ENCODE results near the gene ROR2.

ROR2 gene

GRCh38 chr9:91741522-91741921, 208.5 kb downstream of the ROR2 start:
- H3K23ac ChIP-seq (ENCODE audit: low read length) = no peak overlapping the region
- no peak overlapping the region for H2BK120ac ChIP-seq (ENCODE audit: low read depth, low read length)
- no peak overlapping the region for H3K27ac ChIP-seq (ENCODE audit: low read depth, low read length)
- H3K27me3 ChIP-seq (ENCODE audit: insufficient read depth, low read length, poor library complexity) = no peaks in the 10 kb centered on the region
- H3K9ac ChIP-seq (ENCODE audit: low read length) = no peak overlapping the region
- peaks cover 7% of the 10 kb centered on the region for H3K36me3 ChIP-seq (ENCODE audit: control insufficient read depth, insufficient read depth, low read length)
- H4K8ac ChIP-seq (ENCODE audit: low read depth, low read length) = no peak overlapping the region
- no peak overlapping the region for H3K4me3 ChIP-seq (ENCODE audit: low read length)
- no peak overlapping the region for H2BK15ac ChIP-seq (replicated peaks; ENCODE audit: low read depth)
- no peak overlapping the region for H3K18ac ChIP-seq (ENCODE audit: low read length)
- no peaks in the 10 kb centered on the region for H3K4me1 ChIP-seq (ENCODE audit: control insufficient read depth, low read depth, low read length)
- H2BK5ac ChIP-seq (ENCODE audit: low read length) = no peak overlapping the region
- no peak overlapping the region for H3K56ac ChIP-seq (ENCODE audit: low read length)
- H3K4me2 ChIP-seq (ENCODE audit: low read length) = no peak overlapping the region
- no peak overlapping the region for H2AK5ac ChIP-seq (ENCODE audit: low read length)
- no peaks in the 10 kb centered on the region for H3K79me1 ChIP-seq (ENCODE audit: low read length)
- DNase-seq = no peak
- H3K4ac ChIP-seq (ENCODE audit: low read depth, low read length) = no peak overlapping the region
- no peak overlapping the region for H4K5ac ChIP-seq (ENCODE audit: low read length)
- H3K79me2 ChIP-seq (ENCODE audit: control insufficient read depth, insufficient read depth, low read length) = no peaks in the 10 kb centered on the region

- no peaks in the 10 kb centered on the region for H3K4me1 ChIP-seq (ENCODE audit: control insufficient read depth, low read depth, low read length)
- no peak overlapping the region for H2AK5ac ChIP-seq (ENCODE audit: low read length)
- H3K27me3 ChIP-seq (ENCODE audit: insufficient read depth, low read length, poor library complexity) = no peaks in the 10 kb centered on the region
- H3K4me3 ChIP-seq (ENCODE audit: low read length) = no peak overlapping the region
- H2BK120ac ChIP-seq (ENCODE audit: low read depth, low read length) = no peak overlapping the region
- H3K23ac ChIP-seq (ENCODE audit: low read length) = no peak overlapping the region
- H3K36me3 ChIP-seq (ENCODE audit: control insufficient read depth, insufficient read depth, low read length) = peaks cover 10% of the 10 kb centered on the region
- H2BK15ac ChIP-seq (replicated peaks; ENCODE audit: low read depth) = no peak overlapping the region
- H3K79me1 ChIP-seq (ENCODE audit: low read length) = no peaks in the 10 kb centered on the region
- H4K8ac ChIP-seq (ENCODE audit: low read depth, low read length) = no peak overlapping the region
- no peak overlapping the region for H3K4me2 ChIP-seq (ENCODE audit: low read length)
- peak; percentile 32 for DNase-seq
- H3K56ac ChIP-seq (ENCODE audit: low read length) = no peak overlapping the region
- no peak overlapping the region for H3K4ac ChIP-seq (ENCODE audit: low read depth, low read length)
- WGBS (ENCODE audit: extremely low coverage, insufficient coverage, low lambda C conversion rate) = no CpG with 5 or more reads among the region's 10 CpGs
- no peak overlapping the region for H3K9ac ChIP-seq (ENCODE audit: low read length)
- no peaks in the 10 kb centered on the region for H3K79me2 ChIP-seq (ENCODE audit: control insufficient read depth, insufficient read depth, low read length)
- no peak overlapping the region for H4K5ac ChIP-seq (ENCODE audit: low read length)
- no peak overlapping the region for H2BK5ac ChIP-seq (ENCODE audit: low read length)
- H3K18ac ChIP-seq (ENCODE audit: low read length) = no peak overlapping the region
- H3K27ac ChIP-seq (ENCODE audit: low read depth, low read length) = no peak overlapping the region
Observed at GRCh38 chr9:91740701-91741100, 209.3 kb downstream of the ROR2 start.

GRCh38 chr9:91736898-91737601, 213.0 kb downstream of the ROR2 start:
- DNase-seq = no peak
- no peak overlapping the region for H3K56ac ChIP-seq (ENCODE audit: low read length)

GRCh38 chr9:91736311-91736710, 213.7 kb downstream of the ROR2 start:
- WGBS (ENCODE audit: extremely low coverage, insufficient coverage, low lambda C conversion rate) = no CpG with 5 or more reads among the region's 5 CpGs
- Histone ChIP-seq H2BK120ac (ENCODE audit: low read depth, low read length) (no peak overlapping the region), H3K4ac (ENCODE audit: low read depth, low read length) (no peak overlapping the region), H3K56ac (ENCODE audit: low read length) (no peak overlapping the region), H4K5ac (ENCODE audit: low read length) (no peak overlapping the region), H4K8ac (ENCODE audit: low read depth, low read length) (no peak overlapping the region), H3K4me3 (ENCODE audit: low read length) (no peak overlapping the region), H2BK15ac (replicated peaks; ENCODE audit: low read depth) (no peak overlapping the region), H3K23ac (ENCODE audit: low read length) (no peak overlapping the region), H2BK5ac (ENCODE audit: low read length) (no peak overlapping the region), H3K4me1 (ENCODE audit: control insufficient read depth, low read depth, low read length) (no peaks in the 10 kb centered on the region), H3K4me2 (ENCODE audit: low read length) (no peak overlapping the region), H3K79me2 (ENCODE audit: control insufficient read depth, insufficient read depth, low read length) (no peaks in the 10 kb centered on the region), H3K79me1 (ENCODE audit: low read length) (peaks cover 4% of the 10 kb centered on the region), H3K36me3 (ENCODE audit: control insufficient read depth, insufficient read depth, low read length) (peaks cover 11% of the 10 kb centered on the region), H3K27me3 (ENCODE audit: insufficient read depth, low read length, poor library complexity) (no peaks in the 10 kb centered on the region), H3K9ac (ENCODE audit: low read length) (no peak overlapping the region), H3K18ac (ENCODE audit: low read length) (no peak overlapping the region), H2AK5ac (ENCODE audit: low read length) (no peak overlapping the region), H3K27ac (ENCODE audit: low read depth, low read length) (no peak overlapping the region)
- no peak for DNase-seq

More at GRCh38 chr9:91736898-91737601, 213.0 kb downstream of the ROR2 start:
- Histone ChIP-seq H3K4me1 (ENCODE audit: control insufficient read depth, low read depth, low read length) (no peaks in the 10 kb centered on the region), H3K23ac (ENCODE audit: low read length) (no peak overlapping the region), H4K8ac (ENCODE audit: low read depth, low read length) (no peak overlapping the region), H3K79me1 (ENCODE audit: low read length) (peaks cover 4% of the 10 kb centered on the region), H3K4ac (ENCODE audit: low read depth, low read length) (no peak overlapping the region), H3K27me3 (ENCODE audit: insufficient read depth, low read length, poor library complexity) (no peaks in the 10 kb centered on the region), H3K27ac (ENCODE audit: low read depth, low read length) (no peak overlapping the region), H3K4me3 (ENCODE audit: low read length) (no peak overlapping the region), H2BK5ac (ENCODE audit: low read length) (no peak overlapping the region), H3K9ac (ENCODE audit: low read length) (no peak overlapping the region), H3K79me2 (ENCODE audit: control insufficient read depth, insufficient read depth, low read length) (no peaks in the 10 kb centered on the region), H2BK15ac (replicated peaks; ENCODE audit: low read depth) (no peak overlapping the region), H3K4me2 (ENCODE audit: low read length) (no peak overlapping the region), H3K18ac (ENCODE audit: low read length) (no peak overlapping the region), H2BK120ac (ENCODE audit: low read depth, low read length) (no peak overlapping the region), H4K5ac (ENCODE audit: low read length) (no peak overlapping the region), H3K36me3 (ENCODE audit: control insufficient read depth, insufficient read depth, low read length) (peaks cover 11% of the 10 kb centered on the region), H2AK5ac (ENCODE audit: low read length) (no peak overlapping the region)
- no CpG with 5 or more reads among the region's 16 CpGs for WGBS (ENCODE audit: extremely low coverage, insufficient coverage, low lambda C conversion rate)

- no peak overlapping the region for H2BK120ac ChIP-seq (ENCODE audit: low read depth, low read length)
- H2BK15ac ChIP-seq (replicated peaks; ENCODE audit: low read depth) = no peak overlapping the region
- no peak overlapping the region for H3K56ac ChIP-seq (ENCODE audit: low read length)
- H3K27ac ChIP-seq (ENCODE audit: low read depth, low read length) = no peak overlapping the region
- DNase-seq = no peak
- no peak overlapping the region for H3K18ac ChIP-seq (ENCODE audit: low read length)
- no peak overlapping the region for H4K5ac ChIP-seq (ENCODE audit: low read length)
- no peak overlapping the region for H3K23ac ChIP-seq (ENCODE audit: low read length)
- no peak overlapping the region for H2AK5ac ChIP-seq (ENCODE audit: low read length)
- H3K79me2 ChIP-seq (ENCODE audit: control insufficient read depth, insufficient read depth, low read length) = no peaks in the 10 kb centered on the region
- H3K4ac ChIP-seq (ENCODE audit: low read depth, low read length) = no peak overlapping the region
- H3K4me3 ChIP-seq (ENCODE audit: low read length) = no peak overlapping the region
- H3K4me2 ChIP-seq (ENCODE audit: low read length) = no peak overlapping the region
- no peaks in the 10 kb centered on the region for H3K27me3 ChIP-seq (ENCODE audit: insufficient read depth, low read length, poor library complexity)
- no peak overlapping the region for H4K8ac ChIP-seq (ENCODE audit: low read depth, low read length)
- no peaks in the 10 kb centered on the region for H3K4me1 ChIP-seq (ENCODE audit: control insufficient read depth, low read depth, low read length)
- H3K36me3 ChIP-seq (ENCODE audit: control insufficient read depth, insufficient read depth, low read length) = peaks cover 15% of the 10 kb centered on the region
- no peak overlapping the region for H3K9ac ChIP-seq (ENCODE audit: low read length)
- no CpG with 5 or more reads among the region's 1 CpG for WGBS (ENCODE audit: extremely low coverage, insufficient coverage, low lambda C conversion rate)
- H2BK5ac ChIP-seq (ENCODE audit: low read length) = no peak overlapping the region
- H3K79me1 ChIP-seq (ENCODE audit: low read length) = peaks cover 4% of the 10 kb centered on the region
Observed at GRCh38 chr9:91735049-91735448, 215.0 kb downstream of the ROR2 start.

GRCh38 chr9:91734371-91734981, 215.6 kb downstream of the ROR2 start:
- no peak overlapping the region for H3K18ac ChIP-seq (ENCODE audit: low read length)
- no CpG with 5 or more reads among the region's 14 CpGs for WGBS (ENCODE audit: extremely low coverage, insufficient coverage, low lambda C conversion rate)
- no peak overlapping the region for H3K23ac ChIP-seq (ENCODE audit: low read length)
- H2BK15ac ChIP-seq (replicated peaks; ENCODE audit: low read depth) = no peak overlapping the region
- H3K56ac ChIP-seq (ENCODE audit: low read length) = no peak overlapping the region
- H4K8ac ChIP-seq (ENCODE audit: low read depth, low read length) = no peak overlapping the region
- no peak overlapping the region for H2BK120ac ChIP-seq (ENCODE audit: low read depth, low read length)
- H3K4me2 ChIP-seq (ENCODE audit: low read length) = no peak overlapping the region
- DNase-seq = peak; percentile 59
- peaks cover 4% of the 10 kb centered on the region for H3K79me1 ChIP-seq (ENCODE audit: low read length)
- H4K5ac ChIP-seq (ENCODE audit: low read length) = no peak overlapping the region
- H3K27ac ChIP-seq (ENCODE audit: low read depth, low read length) = no peak overlapping the region
- H3K79me2 ChIP-seq (ENCODE audit: control insufficient read depth, insufficient read depth, low read length) = no peaks in the 10 kb centered on the region
- no peaks in the 10 kb centered on the region for H3K27me3 ChIP-seq (ENCODE audit: insufficient read depth, low read length, poor library complexity)
- no peak overlapping the region for H3K4me3 ChIP-seq (ENCODE audit: low read length)
- H3K4ac ChIP-seq (ENCODE audit: low read depth, low read length) = no peak overlapping the region
- H3K9ac ChIP-seq (ENCODE audit: low read length) = no peak overlapping the region
- H3K36me3 ChIP-seq (ENCODE audit: control insufficient read depth, insufficient read depth, low read length) = peaks cover 15% of the 10 kb centered on the region
- H2AK5ac ChIP-seq (ENCODE audit: low read length) = no peak overlapping the region
- no peak overlapping the region for H2BK5ac ChIP-seq (ENCODE audit: low read length)
- H3K4me1 ChIP-seq (ENCODE audit: control insufficient read depth, low read depth, low read length) = no peaks in the 10 kb centered on the region

All from mesendoderm (in vitro differentiated cells).